ENCODE data around the gene CPB2.

The CPB2 gene

GRCh38 chr13:46043647-46044046, 61.2 kb downstream of the CPB2 start:
- DNase-seq: no peak

GRCh38 chr13:46041419-46041839, 63.4 kb downstream of the CPB2 start:
- no peak for DNase-seq

GRCh38 chr13:46040763-46041162, 64.1 kb downstream of the CPB2 start:
- no peak for DNase-seq

GRCh38 chr13:46039411-46040182, 65.2 kb downstream of the CPB2 start:
- no peak for DNase-seq

GRCh38 chr13:46038296-46038695, 66.5 kb downstream of the CPB2 start:
- no peak for DNase-seq

GRCh38 chr13:46035066-46035465, 69.8 kb downstream of the CPB2 start:
- no peak for DNase-seq

- no peak for DNase-seq
Observed at GRCh38 chr13:46032341-46032740, 72.5 kb downstream of the CPB2 start.

GRCh38 chr13:46031581-46032263, 73.1 kb downstream of the CPB2 start:
- DNase-seq: no peak

GRCh38 chr13:46025157-46025556, 79.7 kb downstream of the CPB2 start:
- no peak for DNase-seq

GRCh38 chr13:46022481-46022880, 82.4 kb downstream of the CPB2 start:
- no peak for DNase-seq

- DNase-seq: no peak
Observed at GRCh38 chr13:46016216-46016615, 88.6 kb downstream of the CPB2 start.

GRCh38 chr13:46015366-46015765, 89.5 kb downstream of the CPB2 start:
- DNase-seq: no peak

- DNase-seq: no peak
Observed at GRCh38 chr13:46012404-46012803, 92.4 kb downstream of the CPB2 start.

GRCh38 chr13:46010148-46010547, 94.7 kb downstream of the CPB2 start:
- DNase-seq: peak; percentile 0

GRCh38 chr13:46008631-46009030, 96.2 kb downstream of the CPB2 start:
- no peak for DNase-seq

GRCh38 chr13:46006688-46007452, 98.0 kb downstream of the CPB2 start:
- DNase-seq: no peak

- no peak for DNase-seq
Observed at GRCh38 chr13:46004491-46004890, 100.3 kb downstream of the CPB2 start.
